Colon (tissue), 2 donors: ENCODE data around the gene C11orf58.

Source experiments
- FAIRE-seq: peaks from 2 replicates; lab custom pipeline; 2012; peaks lifted over from hg19 to GRCh38; lab: Jason Lieb, UNC
- donor health status: control.
- donor health status: control.

The C11orf58 gene

DNA sequence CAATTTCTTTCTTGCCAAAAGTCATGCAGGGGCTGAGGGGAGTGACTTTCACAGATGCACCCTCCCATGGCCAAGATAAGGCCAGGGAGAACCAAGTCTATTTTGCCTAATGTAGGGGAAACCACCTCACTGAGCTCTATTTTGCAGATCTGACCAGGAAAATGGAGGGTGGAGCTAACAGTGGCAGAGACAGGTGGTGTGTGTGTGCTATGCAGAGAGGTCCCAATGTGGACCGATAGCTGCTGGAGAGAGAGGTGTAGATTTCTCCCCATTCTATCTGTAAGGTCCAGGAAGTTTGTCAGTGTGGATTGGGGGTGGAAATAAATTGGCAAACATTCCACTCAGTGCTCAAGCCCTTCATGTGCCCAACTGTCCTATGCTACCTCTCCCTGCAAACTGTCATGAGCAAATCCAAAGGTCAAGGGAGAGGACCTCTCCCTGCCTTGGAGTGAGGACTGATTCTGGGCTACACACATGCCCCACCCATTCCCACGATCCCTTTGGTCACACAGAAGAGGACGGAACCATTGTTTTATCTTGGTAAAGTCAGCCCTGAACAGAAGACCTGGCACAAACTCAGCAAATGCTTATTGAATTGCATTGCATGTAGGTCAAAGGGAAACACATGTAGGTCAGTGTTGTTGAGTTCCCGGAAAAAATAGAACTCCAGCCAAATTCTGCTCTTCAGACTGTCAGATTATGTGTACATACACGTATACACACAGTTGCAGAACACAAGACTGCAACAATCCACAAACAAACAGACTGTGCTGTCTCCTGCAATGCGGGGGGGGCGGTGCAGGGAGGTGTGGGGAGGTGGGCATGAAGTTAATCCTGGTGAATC, 65.9 kb downstream of the C11orf58 start:
- no peak for FAIRE-seq

- FAIRE-seq, result no peak
These were observed 67.5 kb downstream of the C11orf58 start for GRCh38 chr11:16805938-16806337.

DNA sequence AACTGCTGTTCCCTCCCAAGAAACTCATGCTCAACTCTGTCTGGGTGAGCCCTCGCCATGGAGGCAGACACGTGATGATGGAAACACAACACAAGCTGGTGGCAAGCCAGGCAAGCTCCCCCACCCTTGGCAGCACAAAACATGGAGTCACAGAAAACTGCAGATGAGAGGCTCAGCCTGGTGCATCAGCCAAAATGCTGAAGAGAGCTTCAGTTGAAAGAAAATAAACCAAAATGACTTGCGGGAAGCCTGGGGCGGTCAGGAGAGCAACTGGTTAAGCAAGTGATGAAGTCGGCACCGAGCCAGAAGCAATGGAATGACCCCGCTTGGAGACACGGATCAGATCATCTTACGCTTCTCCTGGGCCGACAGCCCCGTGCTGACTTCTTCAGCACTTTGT, 68.3 kb downstream of the C11orf58 start:
- FAIRE-seq, result no peak

GRCh38 chr11:16807306-16807705, 68.9 kb downstream of the C11orf58 start:
- no peak for FAIRE-seq
